HG03039 (cell line): ENCODE measurements around the gene COPS7A.

ENCODE experiments used
- ATAC-seq: cut with Tn5 transposase; IDR thresholded peaks from one replicate; pipeline ENCODE4 v1.9.1; 2021; ENCODE audit warnings: mild to moderate bottlenecking, moderate library complexity; ENCODE audit not compliant: unreplicated experiment

COPS7A gene

GRCh38 chr12:6748761-6749160, 24.9 kb downstream of the COPS7A start:
- no peak for ATAC-seq

DNA sequence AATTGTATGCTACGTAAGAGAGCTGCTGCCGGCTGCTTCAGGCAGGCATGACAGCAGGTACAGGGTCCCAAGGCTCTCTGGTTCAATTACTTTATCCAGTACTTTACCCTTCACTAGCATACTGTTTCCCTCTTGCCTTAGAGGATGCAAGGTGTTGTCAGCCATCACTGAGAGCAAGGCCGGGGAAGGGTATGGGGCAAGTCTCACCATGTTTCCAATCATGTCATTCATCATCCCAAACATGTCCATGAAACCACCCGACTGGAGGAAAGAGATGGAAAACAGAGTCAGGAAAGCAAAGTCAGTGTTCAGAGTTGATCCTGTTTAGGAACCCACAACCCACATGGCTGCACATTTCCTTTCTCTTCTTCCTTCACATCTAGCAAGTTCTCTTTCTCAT, 26.7 kb downstream of the COPS7A start:
- no peak for ATAC-seq

DNA sequence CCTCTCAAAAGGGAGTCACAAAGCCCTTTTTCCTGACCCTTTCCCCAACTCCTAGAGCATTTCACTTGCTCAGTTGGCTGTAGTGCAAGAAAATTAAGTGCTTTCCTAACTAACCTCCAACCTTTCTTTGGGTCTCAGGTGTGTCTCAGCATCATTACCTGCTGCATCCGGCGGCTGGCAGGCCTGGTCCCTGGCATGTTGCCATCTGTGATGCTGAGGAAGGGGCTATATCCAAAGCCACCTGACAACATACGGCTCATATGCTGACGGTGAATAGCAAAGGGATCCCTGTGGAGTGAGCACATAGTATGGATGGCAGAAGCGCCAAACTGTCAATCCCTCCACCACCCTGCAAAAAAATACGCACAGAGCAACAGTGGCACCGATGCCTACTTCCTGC, 27.9 kb downstream of the COPS7A start:
- no peak for ATAC-seq

GRCh38 chr12:6752167-6752920, 28.5 kb downstream of the COPS7A start:
- ATAC-seq: no peak

DNA sequence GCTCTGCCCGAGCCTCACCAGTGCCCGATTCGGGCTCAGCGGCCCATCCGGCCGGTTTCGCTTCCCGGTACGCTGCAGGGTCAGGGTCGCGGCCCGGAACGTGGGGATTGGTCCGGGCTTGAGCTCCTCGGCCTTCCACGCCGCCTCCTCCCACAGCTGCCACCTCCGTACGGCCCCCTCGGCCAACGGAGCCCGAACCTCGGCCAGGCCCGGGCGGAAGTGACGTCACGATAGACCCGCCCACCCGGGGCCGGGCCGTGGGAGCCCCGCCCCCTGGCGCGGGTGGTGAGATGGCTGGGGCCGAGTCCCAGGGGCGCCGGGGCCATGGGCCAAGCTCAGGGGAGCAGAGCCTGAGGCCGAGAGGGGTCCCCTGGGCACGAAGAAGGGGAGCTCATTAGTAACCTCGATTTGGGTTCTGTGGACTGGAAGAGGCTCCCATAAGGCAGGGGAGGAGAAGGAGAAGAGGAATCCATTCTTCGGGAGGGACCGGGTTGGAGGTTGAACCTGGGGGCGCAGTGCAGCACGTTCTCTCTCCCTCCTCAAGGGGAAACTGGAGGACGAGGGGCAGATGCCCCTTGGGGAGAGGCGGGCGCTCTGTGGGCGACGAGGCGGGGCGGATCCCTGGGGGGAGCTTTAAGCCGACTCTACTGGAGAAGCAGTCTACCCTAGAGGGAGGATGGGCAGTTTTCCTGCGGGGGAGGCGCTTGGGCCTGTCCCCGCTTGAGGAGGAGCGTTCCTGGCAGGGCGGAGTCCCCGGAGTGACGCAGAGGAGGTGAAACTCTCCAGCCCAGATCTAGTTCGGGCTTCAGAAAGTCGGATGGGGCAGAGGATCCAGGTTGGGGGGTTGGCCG, 29.3 kb downstream of the COPS7A start, which contains the start of gene MLF2:
Gene MLF2, minus strand, starts transcription at position 221 of the 851 bp plus-strand sequence. CDS start 807 bp downstream, outside the sequence.
- peak; percentile 84 for ATAC-seq

DNA sequence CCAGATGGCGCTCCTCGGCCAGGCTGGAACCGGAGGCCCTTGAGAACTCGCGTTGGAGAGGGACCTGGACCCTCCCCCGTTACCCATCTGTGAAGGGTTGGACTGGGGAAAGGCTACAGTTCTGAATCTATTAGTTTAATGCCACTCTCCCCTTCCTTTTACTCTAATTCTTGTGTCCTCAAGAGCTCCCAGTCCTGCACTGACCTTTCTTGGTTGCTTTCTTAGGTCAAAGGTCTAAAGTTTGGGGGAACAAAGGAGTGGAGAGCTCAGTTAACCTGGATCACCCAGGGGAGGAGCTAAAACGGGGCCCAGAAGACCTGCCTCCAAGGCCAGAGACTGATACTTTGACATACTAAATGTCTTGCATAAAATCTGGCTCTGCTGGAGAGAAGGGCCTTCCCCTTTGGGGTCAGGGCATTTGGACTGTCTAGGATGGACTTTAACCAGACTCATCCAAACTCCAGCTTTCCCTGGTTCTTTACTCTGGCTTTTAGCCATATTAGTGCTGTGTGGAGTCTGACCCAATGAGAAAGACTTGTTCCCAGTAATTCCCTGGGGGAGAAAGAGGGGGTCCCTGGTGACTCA, 30.0 kb downstream of the COPS7A start:
- ATAC-seq: no peak

- ATAC-seq: no peak
Observed at GRCh38 chr12:6754411-6754810, 30.6 kb downstream of the COPS7A start.

DNA sequence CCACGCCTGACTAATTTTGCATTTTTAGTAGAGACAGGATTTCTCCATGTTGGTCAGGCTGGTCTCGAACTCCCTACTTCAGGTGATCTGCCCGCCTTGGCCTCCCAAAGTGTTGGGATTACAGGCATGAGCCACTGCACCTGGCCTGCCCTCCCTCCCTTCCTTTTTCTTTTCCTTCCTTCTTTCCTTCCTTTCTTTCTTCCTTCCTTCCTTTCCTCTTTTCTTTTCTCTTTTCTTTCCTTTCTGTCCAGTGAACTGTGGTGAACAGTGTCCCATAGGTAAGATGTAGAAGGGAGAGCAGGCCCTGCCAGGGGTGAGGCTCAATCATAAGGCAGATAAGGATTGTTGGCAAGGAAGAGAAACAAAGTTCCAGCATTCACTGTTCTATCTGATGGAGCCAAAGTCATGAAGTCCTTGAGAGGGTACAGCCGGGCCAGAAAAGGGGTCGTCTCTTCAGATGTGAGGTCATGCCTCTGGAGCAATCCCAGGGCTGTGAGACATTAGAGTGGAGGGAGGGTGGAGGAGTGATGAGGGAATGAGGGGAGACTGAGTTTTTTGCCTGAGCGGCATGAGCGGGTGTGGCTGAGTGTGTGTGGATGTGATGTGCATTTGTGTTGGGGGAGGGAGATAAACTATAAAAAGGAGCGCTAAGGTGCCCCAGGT, 33.3 kb downstream of the COPS7A start:
- ATAC-seq: no peak

DNA sequence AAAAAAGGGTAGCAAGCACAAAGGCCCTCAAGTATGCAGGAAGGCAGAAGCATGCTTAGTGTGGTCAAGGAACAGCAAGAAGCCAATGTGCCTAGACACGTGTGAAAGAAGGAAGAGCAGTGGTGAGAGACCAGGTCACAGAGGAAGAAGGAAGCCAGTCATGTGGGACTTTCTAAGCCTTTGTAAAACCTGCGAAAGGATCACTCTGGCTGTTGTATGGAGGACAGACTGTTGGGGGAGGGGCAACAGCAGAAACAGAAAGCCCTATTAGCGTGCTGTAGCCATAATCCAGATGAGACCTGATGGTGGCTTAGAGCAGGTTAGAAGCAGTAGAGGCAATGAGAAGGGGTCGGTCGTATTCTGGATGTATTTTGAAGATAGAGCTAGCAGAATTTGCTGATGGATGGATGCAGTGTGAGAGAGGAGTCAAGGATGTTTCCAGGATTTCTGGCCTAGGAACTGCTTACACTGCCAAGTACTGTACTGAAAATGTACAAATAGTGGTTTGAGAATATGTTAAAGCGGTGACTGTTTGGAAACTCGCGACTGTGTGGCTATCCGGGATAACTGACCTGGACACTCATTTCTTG, 34.8 kb downstream of the COPS7A start:
- no peak for ATAC-seq

GRCh38 chr12:6759741-6760140, 35.9 kb downstream of the COPS7A start:
- no peak for ATAC-seq

GRCh38 chr12:6763380-6763779, 39.5 kb downstream of the COPS7A start:
- ATAC-seq: no peak

DNA sequence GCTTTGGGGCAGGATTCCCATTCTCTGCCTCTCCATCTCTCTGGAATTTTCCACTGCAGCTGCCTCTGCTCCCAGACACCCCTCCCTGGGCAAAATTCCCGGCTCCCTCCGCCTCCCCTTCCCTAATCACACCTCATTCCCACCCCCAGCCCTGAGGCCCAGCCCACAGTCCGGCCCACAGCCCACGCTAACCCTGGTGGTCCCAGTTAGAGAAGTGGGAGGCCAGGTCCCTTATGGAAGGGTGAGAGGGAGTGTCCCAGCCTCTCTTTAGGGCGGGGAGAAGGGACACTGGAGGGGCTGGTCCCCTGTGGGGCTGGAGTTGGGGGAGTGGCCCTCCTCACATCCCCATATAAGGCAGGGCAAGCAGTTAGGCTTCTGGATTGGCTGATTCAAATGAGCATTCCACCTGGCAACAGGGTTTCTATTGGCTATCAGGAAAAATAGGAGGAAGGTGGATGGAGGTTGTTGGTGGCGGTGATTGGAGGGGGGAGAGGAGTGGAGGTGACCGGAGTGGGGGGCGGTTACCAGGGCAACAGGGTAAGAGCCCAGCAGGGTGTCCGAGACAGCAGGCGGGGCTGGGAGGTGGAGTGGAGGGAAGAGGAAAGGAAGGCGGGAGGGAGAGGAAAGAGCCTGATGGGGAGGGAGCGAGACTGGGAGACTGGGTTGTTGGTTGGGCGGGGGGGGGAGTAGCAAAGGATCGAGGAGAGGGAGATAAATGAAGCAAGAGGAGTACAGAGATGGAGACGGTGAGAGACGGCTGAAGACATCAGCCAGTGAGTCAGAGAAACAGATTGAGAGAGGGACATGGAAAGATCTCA, 40.4 kb downstream of the COPS7A start:
- ATAC-seq: peak; percentile 58

DNA sequence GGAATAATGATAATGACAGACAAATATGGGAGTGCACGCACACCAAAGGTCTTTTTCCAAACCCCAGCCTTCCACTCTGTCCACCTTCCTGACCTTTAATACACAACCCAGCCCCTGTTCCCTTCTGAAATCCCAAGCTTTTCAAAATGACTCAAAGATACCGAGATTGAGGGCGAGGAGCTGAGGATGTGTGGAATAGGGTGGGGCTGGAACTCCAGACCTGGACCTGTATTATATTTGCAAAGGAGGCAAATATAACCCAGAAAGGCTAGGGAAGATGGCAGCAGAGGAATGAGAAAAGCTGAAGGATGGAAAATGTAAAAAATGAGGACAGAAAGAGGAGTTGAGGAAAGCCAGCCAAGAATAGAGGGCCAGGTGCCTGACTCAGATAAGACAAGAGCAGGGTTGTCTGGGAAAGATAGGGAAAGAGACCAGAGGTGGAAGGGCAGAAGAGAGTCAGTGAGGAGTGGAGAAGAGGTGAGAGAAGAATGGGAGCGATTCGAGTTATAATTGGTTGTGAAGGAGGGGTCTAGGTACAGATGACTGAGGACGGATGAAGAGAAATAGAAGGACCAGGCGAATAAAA, 41.3 kb downstream of the COPS7A start:
- no peak for ATAC-seq

DNA sequence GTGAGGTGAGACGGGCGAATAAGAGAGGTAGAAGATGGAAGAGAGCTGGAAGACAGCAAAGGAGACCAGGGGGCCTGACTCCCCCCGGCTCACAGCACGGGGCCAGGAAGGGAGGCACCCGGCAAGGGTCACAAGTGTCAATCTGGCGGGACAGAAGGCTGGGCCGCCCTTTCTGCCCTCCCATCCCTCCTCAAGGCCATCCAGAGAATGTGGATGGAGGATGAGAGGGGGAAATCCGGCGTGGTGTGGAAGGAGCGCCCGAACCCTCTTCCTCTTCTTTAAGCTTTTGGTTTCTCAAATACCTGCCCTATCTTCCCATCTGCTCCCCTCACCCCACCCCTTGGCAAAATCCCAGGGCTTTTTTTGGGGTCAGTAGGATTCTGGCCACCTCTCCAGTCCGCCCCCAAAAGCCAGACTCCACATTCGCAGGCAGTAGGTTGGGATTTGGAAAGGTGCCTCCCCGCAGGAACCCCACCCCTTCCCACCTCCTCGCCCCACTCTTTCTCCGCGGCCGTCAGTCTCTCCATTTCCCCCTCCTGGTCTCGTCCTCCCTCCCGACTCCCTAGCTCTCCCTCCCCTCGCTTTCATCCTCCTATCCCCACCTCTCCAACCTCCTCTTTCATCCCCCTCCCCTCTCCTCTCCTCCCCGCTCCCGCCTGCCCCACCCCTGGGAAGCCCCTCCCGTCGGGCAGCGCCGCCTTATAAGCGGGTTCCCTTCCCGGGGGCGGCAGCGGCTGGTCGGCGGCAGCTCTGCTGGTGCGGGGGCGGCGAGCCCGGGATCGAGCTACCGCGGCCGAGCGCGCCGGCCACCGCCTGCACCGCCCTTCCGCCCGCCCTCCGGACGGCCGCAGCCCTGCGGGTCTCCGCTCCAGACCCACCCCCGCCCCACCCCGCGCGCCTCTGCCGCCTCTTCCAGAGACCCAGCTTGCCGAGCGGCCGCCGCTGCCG, 42.1 kb downstream of the COPS7A start, which contains the start of gene PTMS:
Gene PTMS, plus strand, starts transcription at position 730 of the 948 bp plus-strand sequence. CDS start 343 bp downstream, outside the sequence.
- ATAC-seq: peak; percentile 23

DNA sequence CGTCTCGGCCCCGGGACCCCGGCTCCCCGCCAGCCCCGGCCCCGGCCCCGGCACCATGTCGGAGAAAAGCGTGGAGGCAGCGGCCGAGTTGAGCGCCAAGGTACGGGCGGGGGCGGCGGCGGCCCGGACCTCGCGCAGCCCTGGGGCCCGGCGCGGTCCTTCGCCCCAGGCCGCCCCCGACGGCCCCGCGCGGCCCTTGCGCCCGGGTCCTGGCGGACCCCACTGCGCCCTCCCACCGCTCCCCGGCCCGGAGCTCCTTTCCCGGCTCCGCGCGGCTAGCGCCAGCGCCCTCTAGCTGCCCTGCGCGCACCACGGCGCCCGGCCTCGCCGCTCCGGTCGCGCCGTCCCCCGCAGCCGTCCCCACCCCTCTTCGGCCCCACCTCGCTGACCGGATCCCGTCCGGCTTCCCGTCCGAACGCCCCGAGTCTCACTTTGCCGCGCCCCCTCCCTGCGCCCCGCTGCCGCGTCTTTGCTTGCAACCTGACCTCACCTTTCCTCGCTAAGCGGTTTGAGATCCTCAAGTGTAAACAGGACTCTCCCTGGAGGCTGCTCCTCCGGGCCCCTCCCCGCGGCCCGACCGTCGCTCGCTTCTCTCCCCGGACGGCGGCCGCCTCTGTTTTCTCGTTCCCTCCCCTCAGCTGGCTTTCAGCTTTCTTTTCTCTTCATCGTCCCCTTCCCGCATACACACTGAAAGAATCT, 43.0 kb downstream of the COPS7A start:
- peak; percentile 27 for ATAC-seq

- ATAC-seq: no peak
Observed at GRCh38 chr12:6767353-6768319, 43.8 kb downstream of the COPS7A start.
